ENCODE measurements around the gene NFYC.

NFYC gene

GRCh38 chr1:40740039-40740996 lies 48.8 kb downstream of the NFYC start:
- no peak for DNase-seq

- no peak for DNase-seq
Observed at GRCh38 chr1:40740997-40741736, 49.7 kb downstream of the NFYC start.

DNA sequence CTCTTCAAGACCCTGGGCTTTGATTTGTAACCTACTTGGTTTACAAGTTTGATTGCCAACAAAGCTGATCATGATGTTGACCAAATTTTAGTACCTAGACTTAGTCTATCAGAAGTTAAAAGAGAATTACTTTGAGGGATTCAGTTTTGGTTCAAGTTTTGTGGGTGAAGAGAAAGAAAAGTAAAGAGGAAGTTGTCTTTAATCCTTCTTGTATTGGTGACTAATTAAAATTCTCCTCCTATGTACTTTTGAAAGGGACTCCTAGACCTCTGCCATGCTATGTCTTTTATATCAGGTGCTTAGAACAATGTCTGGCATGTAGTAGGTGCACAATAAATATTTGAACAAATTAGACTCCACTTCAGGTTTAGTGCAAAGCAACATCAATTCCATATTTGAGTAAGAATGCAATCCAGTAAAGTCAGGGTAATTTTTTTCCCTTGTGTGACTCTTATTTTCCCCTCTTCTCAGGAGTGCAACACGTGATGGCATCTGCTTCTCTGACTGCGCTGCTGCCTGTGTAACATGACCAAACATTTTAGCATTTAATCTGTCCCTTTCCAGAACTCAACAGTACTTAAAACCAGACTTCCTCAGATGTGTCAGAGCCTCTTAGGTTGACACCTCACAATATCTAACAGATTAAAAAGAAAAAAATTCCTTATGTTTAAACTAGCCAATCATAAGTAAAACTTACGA lies 51.0 kb downstream of the NFYC start:
- no peak for DNase-seq

DNA sequence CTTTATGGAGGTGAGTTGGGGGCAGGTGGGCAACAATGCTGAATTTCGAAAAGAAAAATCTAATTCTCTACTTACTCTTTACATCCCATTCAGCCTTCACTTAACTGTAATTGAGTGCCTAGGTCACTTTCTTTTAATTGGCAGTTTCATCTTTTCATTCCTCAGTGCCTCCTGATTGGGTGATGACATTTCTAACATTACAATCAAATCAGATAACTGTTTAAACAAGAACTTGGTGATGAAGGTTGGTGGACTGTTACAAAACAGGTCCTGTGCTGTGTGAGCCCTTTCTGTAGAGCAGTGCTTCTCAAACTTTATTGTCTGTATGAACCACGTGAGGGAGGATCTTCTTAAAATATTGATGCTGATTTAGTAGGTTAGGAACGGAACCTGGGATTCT lies 51.9 kb downstream of the NFYC start:
- no peak for DNase-seq

- no peak for DNase-seq
Observed at GRCh38 chr1:40743860-40744259, 52.4 kb downstream of the NFYC start.

- no peak for DNase-seq
Observed at GRCh38 chr1:40745176-40745575, 53.7 kb downstream of the NFYC start.

DNA sequence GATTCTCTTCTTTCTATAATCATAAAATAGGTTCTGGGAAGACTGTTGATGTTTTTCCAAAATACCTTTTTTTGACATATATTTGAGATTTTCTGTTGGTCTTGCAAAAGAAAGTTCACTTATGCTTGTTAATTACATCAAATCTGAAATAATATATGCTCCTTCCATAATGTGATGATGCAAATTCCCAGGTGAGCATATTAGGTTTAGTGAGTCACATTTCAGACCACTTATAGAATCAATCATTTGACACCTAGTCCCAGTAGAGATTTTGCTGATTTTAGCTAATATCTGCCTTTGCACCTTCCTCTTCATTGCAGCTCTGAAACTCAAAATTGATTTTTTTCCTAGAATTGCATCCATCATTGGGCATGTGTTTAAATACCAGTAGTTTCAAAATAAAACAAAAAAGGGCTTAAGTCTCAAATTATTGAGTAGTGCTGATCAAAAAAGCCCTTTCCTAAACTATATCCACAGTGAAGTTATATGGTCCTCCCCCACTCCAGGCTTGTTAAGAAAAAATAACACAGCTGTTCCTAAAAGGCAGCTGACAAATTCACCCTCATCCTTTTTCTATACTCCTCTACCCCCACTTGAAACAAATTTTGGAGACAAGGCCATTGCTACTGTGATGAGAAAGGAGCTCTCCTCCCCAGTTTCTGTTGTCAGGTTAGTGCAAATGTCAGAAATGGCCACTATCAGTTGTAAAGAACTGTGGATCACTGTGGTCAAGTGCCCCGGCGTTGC lies 55.0 kb downstream of the NFYC start:
- no peak for DNase-seq

DNA sequence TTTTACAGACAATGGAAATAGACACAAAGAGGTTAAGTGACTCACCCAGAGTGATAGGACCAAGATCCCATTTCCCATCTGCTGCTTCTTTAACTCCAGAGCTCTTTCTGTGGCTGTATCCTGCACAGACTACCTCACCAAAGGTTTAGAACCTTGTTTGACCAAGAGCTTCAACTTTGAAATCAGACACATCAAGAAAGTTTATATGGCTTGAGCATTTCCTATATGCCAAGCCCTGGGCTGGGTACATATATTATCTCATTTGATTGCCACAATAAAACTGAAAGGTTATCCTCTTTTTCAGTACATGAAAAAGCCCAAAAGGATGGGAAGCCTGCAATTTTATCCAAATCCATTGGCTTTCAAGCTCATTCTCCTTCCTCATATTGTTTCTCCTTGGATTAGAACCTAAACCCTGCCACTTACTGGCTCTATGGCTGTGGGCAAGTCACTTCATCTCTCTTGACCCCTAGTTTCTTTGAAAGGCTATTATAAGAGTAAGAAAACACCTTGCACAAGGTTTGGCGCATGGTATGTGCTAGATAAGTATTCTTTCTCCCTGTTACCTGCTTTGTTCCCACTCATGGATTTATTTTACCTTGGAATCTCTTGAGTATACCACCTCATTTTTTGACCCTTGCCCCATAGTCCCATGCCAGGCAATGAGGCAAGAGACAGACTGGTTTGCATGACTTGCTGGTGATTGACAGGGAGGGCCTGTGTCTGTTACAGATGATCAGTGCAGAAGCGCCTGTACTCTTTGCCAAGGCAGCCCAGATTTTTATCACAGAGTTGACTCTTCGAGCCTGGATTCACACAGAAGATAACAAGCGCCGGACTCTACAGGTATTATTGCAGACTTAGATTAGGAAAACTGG lies 57.6 kb downstream of the NFYC start:
- no peak for DNase-seq

DNA sequence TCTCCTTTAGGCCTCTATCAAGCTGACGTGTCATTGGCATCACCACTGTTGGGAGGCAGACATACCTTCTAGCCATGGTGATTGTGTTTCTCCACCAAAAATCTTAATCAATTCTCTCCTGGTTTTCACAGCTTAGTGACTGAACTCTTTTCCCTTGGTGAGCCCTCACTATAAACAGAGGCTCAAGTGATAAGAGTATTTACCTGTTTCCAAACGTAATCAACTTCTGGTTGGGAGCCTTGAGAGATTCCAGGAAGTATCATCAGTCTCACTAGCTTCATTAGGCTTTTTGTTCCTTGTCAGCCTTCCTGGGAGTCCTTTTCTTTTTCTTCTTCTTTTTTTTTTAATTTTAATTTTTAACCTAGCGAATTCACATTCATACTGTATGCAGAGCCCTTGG lies 58.3 kb downstream of the NFYC start:
- no peak for DNase-seq

DNA sequence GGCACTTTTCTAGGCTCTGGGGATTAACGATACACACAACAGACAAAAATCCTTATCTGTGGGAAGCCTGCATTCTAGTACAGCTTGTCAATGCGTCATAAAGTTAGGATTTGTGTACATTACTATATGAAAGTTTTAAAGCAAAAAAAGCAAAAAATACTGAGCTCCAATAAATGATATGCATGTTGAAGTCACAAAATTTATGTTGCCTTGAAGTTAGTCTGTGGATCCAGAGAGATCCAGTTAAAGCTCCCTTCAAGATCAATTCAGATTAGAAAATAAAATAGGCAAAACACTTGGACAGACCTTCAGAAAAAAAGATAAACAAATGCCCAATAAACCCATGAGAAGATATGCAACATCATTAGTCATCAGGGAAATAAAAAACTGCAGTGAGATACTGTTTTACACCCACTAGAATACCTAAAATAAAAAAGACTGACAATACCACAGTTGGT lies 59.0 kb downstream of the NFYC start:
- no peak for DNase-seq

DNA sequence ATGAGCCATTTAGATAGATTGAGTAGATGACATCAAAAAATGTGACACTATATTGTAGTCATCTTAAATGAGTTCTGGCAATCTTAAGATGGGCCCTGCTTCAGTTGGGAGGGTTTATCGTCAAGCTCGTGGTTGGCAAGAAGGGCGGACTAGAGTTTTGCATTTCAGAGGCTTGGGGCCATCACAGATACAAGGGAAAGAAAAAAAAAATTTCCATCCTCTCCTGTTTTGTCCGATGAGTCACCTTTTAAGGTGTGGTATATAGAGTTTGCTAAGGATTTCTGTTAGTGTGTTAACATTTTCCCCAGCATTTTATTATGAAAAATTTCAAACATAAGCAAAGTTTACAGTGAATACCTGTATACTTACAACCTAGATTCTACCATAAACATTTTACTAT lies 60.3 kb downstream of the NFYC start:
- no peak for DNase-seq

- DNase-seq = no peak
Observed at GRCh38 chr1:40753142-40753882, 61.8 kb downstream of the NFYC start.

GRCh38 chr1:40754201-40754600 lies 62.7 kb downstream of the NFYC start:
- DNase-seq = no peak

DNA sequence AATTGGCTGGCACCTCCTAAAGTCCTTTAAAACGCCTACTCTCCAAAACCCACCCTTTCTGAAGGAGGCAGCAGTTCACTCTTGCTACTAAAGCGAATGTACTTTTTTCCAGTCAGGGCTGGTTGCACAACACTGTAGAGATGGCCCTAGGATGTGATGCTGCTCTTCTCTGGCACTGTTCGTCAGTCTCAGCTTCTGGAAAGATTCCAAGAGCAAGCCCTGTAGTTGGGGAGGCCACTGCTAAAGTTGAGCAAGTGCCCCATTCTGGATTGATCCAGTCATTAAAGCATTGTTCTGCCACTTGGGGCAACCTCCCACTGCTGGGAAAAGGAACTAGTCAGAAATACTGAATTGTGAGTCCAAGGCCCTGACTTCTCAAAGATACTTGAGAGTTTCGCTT lies 63.6 kb downstream of the NFYC start:
- no peak for DNase-seq

GRCh38 chr1:40756523-40756922 lies 65.0 kb downstream of the NFYC start:
- no peak for DNase-seq

DNA sequence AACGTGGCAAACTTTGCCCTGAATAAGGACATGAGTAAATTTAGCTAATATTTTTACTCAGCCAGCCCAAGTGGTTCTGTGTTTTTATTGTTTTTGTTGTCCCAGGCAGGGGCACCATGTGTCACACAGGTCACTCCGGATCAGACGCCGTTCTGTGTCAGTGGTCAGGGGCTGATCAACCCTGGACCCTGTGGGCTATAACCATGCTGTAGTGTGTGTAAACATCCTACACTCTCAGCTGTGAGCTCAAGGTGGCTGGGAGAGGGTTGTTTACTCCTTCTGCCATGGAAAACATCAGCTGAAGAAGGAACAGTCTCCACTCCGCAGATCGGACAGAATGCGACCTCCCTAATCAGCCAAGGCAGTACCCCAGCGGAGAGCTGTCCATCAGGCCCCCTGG lies 65.6 kb downstream of the NFYC start:
- no peak for DNase-seq

GRCh38 chr1:40758004-40758403 lies 66.5 kb downstream of the NFYC start:
- DNase-seq = no peak

DNA sequence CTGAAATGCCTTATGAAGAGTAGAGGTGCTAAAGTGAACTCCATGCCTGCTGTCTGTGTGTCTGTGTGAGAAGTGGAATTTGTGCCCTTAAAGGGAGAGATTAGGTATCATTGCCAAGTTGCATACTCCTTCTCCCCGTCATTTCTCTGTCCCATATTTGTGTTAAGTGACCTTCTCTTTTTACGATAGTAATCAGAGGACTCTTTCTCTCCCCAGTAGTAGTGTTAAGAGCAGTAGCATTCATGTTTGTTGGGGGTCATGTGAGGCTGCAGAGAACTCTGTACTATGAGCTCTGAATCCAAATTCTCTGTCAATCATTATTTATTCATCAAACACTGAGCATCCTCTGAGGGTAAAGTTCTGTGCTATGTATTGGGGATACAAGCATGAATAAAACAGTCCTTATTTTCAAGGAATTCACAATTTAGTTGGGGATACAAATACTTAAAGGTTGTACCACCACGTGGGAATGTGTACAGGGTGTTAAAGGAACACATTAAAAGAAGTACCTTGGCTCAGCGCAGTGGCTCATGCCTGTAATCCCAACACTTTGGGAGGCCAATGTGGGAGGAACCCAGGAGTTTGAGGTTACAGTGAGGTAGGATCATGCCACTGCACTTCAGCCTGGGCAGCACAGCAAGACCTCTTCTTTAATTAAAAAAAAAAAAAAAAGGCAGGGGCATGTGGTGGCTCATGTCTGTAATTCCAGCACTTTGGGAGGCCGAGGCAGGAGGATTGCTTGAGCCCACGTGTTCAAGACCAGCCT lies 67.3 kb downstream of the NFYC start:
- no peak for DNase-seq

GRCh38 chr1:40760984-40761383 lies 69.5 kb downstream of the NFYC start:
- no peak for DNase-seq
